LNCaP clone FGC (cell line): ENCODE measurements around the gene GLS.
"Not testable (repeated sequence)": the region's sequence is repeated elsewhere in the genome, so short reads cannot be mapped to it uniquely, and the experiment has no call there.

Source experiments
- DNase-seq: peaks from one replicate; pipeline ENCODE4 v3.0.0-alpha.2; 2011; ENCODE audit warnings: low read depth
- H3K4me3 ChIP-seq: 2 replicates; pipeline ENCODE4 v1.5.1; 2011; ENCODE audit warnings: mild to moderate bottlenecking, low read depth, low read length, control low read depth
- CTCF ChIP-seq: IDR thresholded peaks from 2 replicates; pipeline ENCODE4 v1.5.1; 2012; ENCODE audit warnings: mild to moderate bottlenecking; ENCODE audit not compliant: control insufficient read depth, insufficient read depth; ENCODE audit errors: extremely low read depth

GLS gene

GRCh38 chr2:190856985-190857384, 23.6 kb upstream of the GLS start:
- no peak for DNase-seq
- no peak overlapping the region for H3K4me3 ChIP-seq
- 0 out of 2 replicates have a peak, but pooled peaks have one; percentile 16 for TF ChIP-seq CTCF

GRCh38 chr2:190858817-190859216, 21.8 kb upstream of the GLS start:
- TF ChIP-seq CTCF: no peak
- DNase-seq: no peak
- H3K4me3 ChIP-seq: no peak overlapping the region

- no peak overlapping the region for H3K4me3 ChIP-seq
- no peak for TF ChIP-seq CTCF
- DNase-seq: no peak
These were observed 21.0 kb upstream of the GLS start for GRCh38 chr2:190859347-190860297.

GRCh38 chr2:190860985-190861680, 19.5 kb upstream of the GLS start:
- no peak overlapping the region for H3K4me3 ChIP-seq
- DNase-seq: no peak
- TF ChIP-seq CTCF: no peak

- not testable (repeated sequence) for H3K4me3 ChIP-seq, DNase-seq
These were observed 18.5 kb upstream of the GLS start for GRCh38 chr2:190862128-190862527.

GRCh38 chr2:190862571-190862991, 18.0 kb upstream of the GLS start:
- no peak for DNase-seq
- TF ChIP-seq CTCF: no peak

GRCh38 chr2:190863946-190864345, 16.7 kb upstream of the GLS start:
- no peak for TF ChIP-seq CTCF
- H3K4me3 ChIP-seq: no peak overlapping the region
- no peak for DNase-seq

More at GRCh38 chr2:190862571-190862991, 18.0 kb upstream of the GLS start:
- H3K4me3 ChIP-seq: no peak overlapping the region
